HEK293T (cell line): ENCODE measurements around the gene CREB3L4.
"Not testable (repeated sequence)": the region's sequence is repeated elsewhere in the genome, so short reads cannot be mapped to it uniquely, and the experiment has no call there.

ENCODE experiments used
- ARNT ChIP-seq: fragments of 450-650 bp; IDR thresholded peaks from 2 replicates; pipeline ENCODE4 v1.6.1; 2017; ENCODE audit warnings: mild to moderate bottlenecking
- ELF4 ChIP-seq: fragments of 450-650 bp; IDR thresholded peaks from 2 replicates; pipeline ENCODE4 v1.6.1; 2017; ENCODE audit warnings: antibody characterized with exemption
- FOXM1 ChIP-seq: fragments of 450-650 bp; IDR thresholded peaks from 2 replicates; pipeline ENCODE4 v1.6.1; 2017; ENCODE audit warnings: mild to moderate bottlenecking, borderline replicate concordance
- L3MBTL2 ChIP-seq: fragments of 450-650 bp; conservative IDR thresholded peaks from 2 replicates; pipeline ENCODE4 v1.6.1; 2016; ENCODE audit warnings: mild to moderate bottlenecking
- TARDBP ChIP-seq: fragments of 450-650 bp; IDR thresholded peaks from 2 replicates; pipeline ENCODE4 v1.6.1; 2016

- not testable (repeated sequence) for TF ChIP-seq FOXM1, L3MBTL2, ELF4, ARNT, TARDBP
Observed at GRCh38 chr1:153981735-153982134, 14.0 kb downstream of the CREB3L4 start.
